MCF 10A (cell line): ENCODE results near the gene PRKCZ. TPM values are rescaled to one million over a fixed set of nuclear protein-coding genes. Genes with fewer than 3 reads are reported as not detected.

Experiments
- BruUV-seq: library from RNA; stranded (reverse); fragments of 400-500 nt; replicated peaks from 2 replicates; lab custom pipeline; 2021; lab: Mats Ljungman, UMichigan
- CTCF ChIA-PET: fragments of 300-600 bp; sonication (Branson Sonifier 250); formaldehyde crosslinking; extraction: SDS; loops from one replicate; lab custom pipeline; 2021; ENCODE audit warnings: antibody characterized with exemption, inconsistent platforms; lab: Yijun Ruan, JAX
- POLR2A ChIA-PET: fragments of 300-600, 350-650 bp; sonication (Branson Sonifier 250); formaldehyde crosslinking; extraction: SDS; loops from one replicate; lab custom pipeline; 2020; ENCODE audit warnings: antibody characterized with exemption, inconsistent platforms; lab: Yijun Ruan, JAX
- DNase-seq: peaks from one replicate; pipeline ENCODE4 v3.0.0-alpha.2; 2018; ENCODE audit not compliant: unreplicated experiment
- H3K27ac Mint-ChIP-seq: one replicate; pipeline ENCODE4 v1.8.0; 2022; ENCODE audit warnings: mild to moderate bottlenecking, low read depth, mixed read lengths; ENCODE audit not compliant: unreplicated experiment
- H3K27me3 Mint-ChIP-seq: one replicate; pipeline ENCODE4 v1.8.0; 2022; ENCODE audit warnings: mixed read lengths; ENCODE audit not compliant: insufficient read depth, unreplicated experiment
- H3K36me3 Mint-ChIP-seq: one replicate; pipeline ENCODE4 v1.8.0; 2022; ENCODE audit warnings: mild to moderate bottlenecking, moderate library complexity, mixed read lengths; ENCODE audit not compliant: insufficient read depth, unreplicated experiment
- H3K4me1 Mint-ChIP-seq: one replicate; pipeline ENCODE4 v1.8.0; 2022; ENCODE audit warnings: mixed read lengths; ENCODE audit not compliant: insufficient read depth, unreplicated experiment
- H3K4me3 Mint-ChIP-seq: one replicate; pipeline ENCODE4 v1.8.0; 2022; ENCODE audit warnings: mild to moderate bottlenecking, moderate library complexity, mixed read lengths; ENCODE audit not compliant: unreplicated experiment
- H3K9me3 Mint-ChIP-seq: one replicate; pipeline ENCODE4 v1.8.0; 2022; ENCODE audit warnings: mixed read lengths; ENCODE audit not compliant: unreplicated experiment
- CTCF ChIP-seq: fragments of 200-600 bp; IDR thresholded peaks from one replicate; pipeline ENCODE4 v1.8.0; 2022; ENCODE audit warnings: antibody characterized with exemption, mild to moderate bottlenecking; ENCODE audit not compliant: unreplicated experiment
- intact Hi-C: fragments of 100-400 bp; cut with micrococcal nuclease; formaldehyde crosslinking; loops from 2 replicates; pipeline ENCODE4 v1.14.1; 2022
- total RNA-seq: library from RNA; stranded (reverse); gene quantifications from 2 replicates; pipeline ENCODE4 v1.2.3, GENCODE V29; 2022

The PRKCZ gene
- total RNA-seq, 1 experiment from 2014 or later, result 24.9 TPM

- CTCF ChIA-PET, result interaction anchor here (0.6 kb wide), 1 partner anchor 271 kb away, joined by 3 read pairs; no protein-coding TSS in a partner anchor
- intact Hi-C loops, result no loop called here
- Mint-ChIP-seq H3K4me1 (no peaks in the 10 kb centered on the region), H3K27ac (no peak overlapping the region), H3K9me3 (no peaks in the 10 kb centered on the region), H3K27me3 (no peaks in the 10 kb centered on the region), H3K36me3 (no peaks in the 10 kb centered on the region), H3K4me3 (no peak overlapping the region)
- TF ChIP-seq CTCF, result no peak
- no TSS peak for BruUV-seq
- DNase-seq, result no peak
- POLR2A ChIA-PET, result no interaction called here
Measured at GRCh38 chr1:2084306-2084705, 34.1 kb downstream of the PRKCZ start.

GRCh38 chr1:2085080-2085479 lies 34.9 kb downstream of the PRKCZ start:
- Mint-ChIP-seq H3K4me1 (no peaks in the 10 kb centered on the region), H3K4me3 (no peak overlapping the region), H3K27ac (no peak overlapping the region), H3K9me3 (no peaks in the 10 kb centered on the region), H3K36me3 (no peaks in the 10 kb centered on the region), H3K27me3 (no peaks in the 10 kb centered on the region)
- no TSS peak for BruUV-seq
- TF ChIP-seq CTCF, result no peak
- POLR2A ChIA-PET, result no interaction called here
- DNase-seq, result no peak
- CTCF ChIA-PET, result interaction anchor here (0.5 kb wide), 2 partner anchors 26 to 137 kb away, joined by 3 read pairs; no protein-coding TSS in a partner anchor
- intact Hi-C loops, result no loop called here

GRCh38 chr1:2086446-2087078 lies 36.4 kb downstream of the PRKCZ start:
- CTCF ChIA-PET, result no interaction called here
- Mint-ChIP-seq H3K27ac (no peak overlapping the region), H3K27me3 (no peaks in the 10 kb centered on the region), H3K9me3 (no peaks in the 10 kb centered on the region), H3K4me1 (no peaks in the 10 kb centered on the region), H3K36me3 (no peaks in the 10 kb centered on the region), H3K4me3 (no peak overlapping the region)
- DNase-seq, result no peak
- POLR2A ChIA-PET, result no interaction called here
- no peak for TF ChIP-seq CTCF
- BruUV-seq, result no TSS peak
- intact Hi-C loops, result no loop called here

GRCh38 chr1:2087766-2088165 lies 37.6 kb downstream of the PRKCZ start:
- DNase-seq, result no peak
- Mint-ChIP-seq H3K36me3 (no peaks in the 10 kb centered on the region), H3K27ac (no peak overlapping the region), H3K4me1 (no peaks in the 10 kb centered on the region), H3K27me3 (no peaks in the 10 kb centered on the region), H3K9me3 (no peaks in the 10 kb centered on the region), H3K4me3 (no peak overlapping the region)
- intact Hi-C loops, result no loop called here
- POLR2A ChIA-PET, result no interaction called here
- no peak for TF ChIP-seq CTCF
- CTCF ChIA-PET, result interaction anchor here (0.7 kb wide), 1 partner anchor 10 kb away, joined by 3 read pairs; no protein-coding TSS in a partner anchor
- no TSS peak for BruUV-seq
